Activated T-cell treated with anti-CD3 and anti-CD28 coated beads, Interleukin-2, amount 50 U/mL, for 48 hours (primary cell): Measurements from ENCODE around the gene RBM26.

Source experiments
- DNase-seq, 2 experiments: peaks; one replicate each; pipeline ENCODE4 v3.0.0-alpha.2; 2020

The RBM26 gene

DNA sequence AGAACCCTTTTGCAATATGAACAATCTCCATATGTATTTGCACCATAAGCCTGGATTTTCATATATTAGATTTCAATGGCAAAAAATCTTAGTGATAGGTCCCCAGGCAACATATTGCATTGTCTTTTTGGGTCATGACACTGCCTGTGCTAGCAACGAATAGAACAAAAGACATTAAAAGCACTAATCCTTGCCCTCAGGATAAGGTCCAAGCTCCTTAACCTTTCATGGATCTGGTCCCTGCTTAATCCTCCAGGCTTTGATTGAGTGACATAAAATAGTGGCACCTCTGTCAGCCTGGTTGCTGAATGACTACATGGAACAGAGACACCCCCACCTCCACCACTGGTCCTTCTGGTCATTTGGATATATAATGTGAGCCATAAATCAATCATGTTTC, 134.4 kb downstream of the RBM26 start:
- DNase-seq: no peak

DNA sequence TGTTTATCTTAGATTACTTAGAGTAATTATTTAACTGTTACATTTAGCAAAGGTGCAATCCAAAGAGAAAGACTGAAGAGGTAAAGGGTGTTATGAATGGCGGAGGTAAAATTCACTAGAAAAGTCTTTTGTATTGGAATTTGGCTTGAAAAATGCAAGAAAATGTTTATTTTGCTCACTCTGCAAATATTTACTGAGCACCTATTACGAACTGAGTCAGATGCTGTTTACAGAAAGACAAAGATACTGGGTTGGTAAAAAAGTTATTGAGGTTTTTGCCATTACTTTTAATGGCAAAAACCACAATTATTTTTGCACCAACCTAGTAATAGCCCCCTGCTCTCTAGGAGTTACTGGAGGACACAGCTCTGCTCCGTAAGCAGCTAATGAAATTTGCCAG, 135.2 kb downstream of the RBM26 start:
- DNase-seq: no peak
